B cell (primary cell): ENCODE results near the gene OPN4.

ENCODE experiments used
- CTCF ChIP-seq: fragments of 200-600 bp; IDR thresholded peaks from one replicate; pipeline ENCODE4 v1.8.0; 2022; ENCODE audit warnings: antibody characterized with exemption, mild to moderate bottlenecking
- EZH2 ChIP-seq: IDR thresholded peaks from 2 replicates; pipeline ENCODE4 v1.6.1; 2012; ENCODE audit warnings: borderline replicate concordance, low read depth, mild to moderate bottlenecking, moderate library complexity, low read length; ENCODE audit not compliant: insufficient read depth, poor library complexity, severe bottlenecking

GRCh38 chr10:86658751-86659150, 4.4 kb downstream of the OPN4 start:
- no peak for TF ChIP-seq CTCF
- no peak for TF ChIP-seq EZH2
